Activated CD8-positive, alpha-beta T cell treated with anti-CD3 and anti-CD28 coated beads for 36 hours (primary cell): Measurements from ENCODE around the gene ARSB. TPM values are rescaled to one million over a fixed set of nuclear protein-coding genes. Genes with fewer than 3 reads are reported as not detected.

ENCODE experiments used
- ATAC-seq: fragments of 200-7000 bp; cut with Tn5 transposase; one replicate; pipeline ENCODE4 v1.10.0; 2021; ENCODE audit warnings: mild to moderate bottlenecking, moderate library complexity
- CTCF ChIA-PET: fragments of 350-600 bp; sonication (Branson Sonifier 250); formaldehyde crosslinking; loops from one replicate; lab custom pipeline; 2021; ENCODE audit warnings: antibody characterized with exemption; lab: Charles Lee
- POLR2A ChIA-PET: fragments of 350-600 bp; sonication (Branson Sonifier 250); formaldehyde crosslinking; loops from one replicate; lab custom pipeline; 2021; ENCODE audit warnings: antibody characterized with exemption; lab: Charles Lee
- DNase-seq: peaks from one replicate; pipeline ENCODE4 v3.0.0-alpha.2; 2020
- H3K27ac Mint-ChIP-seq: one replicate; pipeline ENCODE4 v1.8.0; 2021; ENCODE audit warnings: mild to moderate bottlenecking, mixed read lengths
- H3K27me3 Mint-ChIP-seq: one replicate; pipeline ENCODE4 v1.8.0; 2021; ENCODE audit warnings: mixed read lengths
- H3K36me3 Mint-ChIP-seq: one replicate; pipeline ENCODE4 v1.8.0; 2021; ENCODE audit warnings: low read depth, mixed read lengths
- H3K4me1 Mint-ChIP-seq: one replicate; pipeline ENCODE4 v1.8.0; 2021; ENCODE audit warnings: low read depth, mixed read lengths
- H3K4me3 Mint-ChIP-seq: one replicate; pipeline ENCODE4 v1.8.0; 2021; ENCODE audit warnings: mild to moderate bottlenecking, moderate library complexity, mixed read lengths
- H3K9me3 Mint-ChIP-seq: one replicate; pipeline ENCODE4 v1.8.0; 2021; ENCODE audit warnings: mixed read lengths
- CTCF ChIP-seq: fragments of 200-600 bp; IDR thresholded peaks from one replicate; pipeline ENCODE4 v1.8.0; 2022; ENCODE audit warnings: antibody characterized with exemption, mild to moderate bottlenecking
- intact Hi-C: fragments of 100-400 bp; cut with micrococcal nuclease; formaldehyde crosslinking; loops from one replicate; pipeline ENCODE4 v1.10.0; 2022
- total RNA-seq, 2 experiments: library from RNA; stranded (reverse); gene quantifications; one replicate each; pipeline ENCODE4 v1.2.3, GENCODE V29; 2021

The ARSB gene
- total RNA-seq, 2 experiments from 2014 or later: 8.8 to 9.1 TPM

GRCh38 chr5:79011219-79011836, 26.2 kb upstream of the ARSB start:
- no peak for ATAC-seq
- no peak overlapping the region for H3K27ac Mint-ChIP-seq
- intact Hi-C loops: no loop called here
- peaks cover 8% of the 10 kb centered on the region for H3K9me3 Mint-ChIP-seq
- CTCF ChIA-PET: interaction anchor here (1.8 to 3.4 kb wide), 3 partner anchors 9 to 122 kb away, joined by 10 to 13 read pairs (median 12); no protein-coding TSS in a partner anchor
- POLR2A ChIA-PET: no interaction called here
- H3K4me3 Mint-ChIP-seq: no peak overlapping the region
- no peak for DNase-seq
- no peak for TF ChIP-seq CTCF
- H3K27me3 Mint-ChIP-seq: peaks cover 17% of the 10 kb centered on the region
- H3K36me3 Mint-ChIP-seq: peaks cover 4% of the 10 kb centered on the region
- H3K4me1 Mint-ChIP-seq: no peaks in the 10 kb centered on the region

- ATAC-seq (no peak), DNase-seq (no peak)
- no peak for TF ChIP-seq CTCF
- intact Hi-C loops: no loop called here
- no peak overlapping the region for H3K4me3 Mint-ChIP-seq
- no peak overlapping the region for H3K27ac Mint-ChIP-seq
- ChIA-PET POLR2A (interaction anchor here (0.7 kb wide), 1 partner anchor 13 kb away, joined by 3 read pairs; no protein-coding TSS in a partner anchor), CTCF (interaction anchor here (0.9 to 3.4 kb wide), 3 partner anchors 11 to 125 kb away, joined by 6 to 22 read pairs (median 12); no protein-coding TSS in a partner anchor)
- H3K4me1 Mint-ChIP-seq: no peaks in the 10 kb centered on the region
- H3K36me3 Mint-ChIP-seq: peaks cover 4% of the 10 kb centered on the region
- peaks cover 6% of the 10 kb centered on the region for H3K9me3 Mint-ChIP-seq
- H3K27me3 Mint-ChIP-seq: peaks cover 13% of the 10 kb centered on the region
Observed at GRCh38 chr5:79008362-79008761, 23.3 kb upstream of the ARSB start.

GRCh38 chr5:79007872-79008271, 22.8 kb upstream of the ARSB start:
- no peak overlapping the region for H3K4me3 Mint-ChIP-seq
- no peak for DNase-seq
- H3K27me3 Mint-ChIP-seq: peaks cover 9% of the 10 kb centered on the region
- POLR2A ChIA-PET: no interaction called here
- ATAC-seq: no peak
- H3K36me3 Mint-ChIP-seq: no peaks in the 10 kb centered on the region
- intact Hi-C loops: no loop called here
- CTCF ChIA-PET: interaction anchor here (0.9 to 3.0 kb wide), 2 partner anchors 11 to 16 kb away, joined by 6 to 22 read pairs; no protein-coding TSS in a partner anchor
- H3K4me1 Mint-ChIP-seq: no peaks in the 10 kb centered on the region
- TF ChIP-seq CTCF: no peak
- H3K27ac Mint-ChIP-seq: no peak overlapping the region
- peaks cover 1% of the 10 kb centered on the region for H3K9me3 Mint-ChIP-seq

- no peak for TF ChIP-seq CTCF
- Mint-ChIP-seq H3K9me3 (no peaks in the 10 kb centered on the region), H3K27ac (no peak overlapping the region), H3K27me3 (peaks cover 9% of the 10 kb centered on the region), H3K4me1 (no peaks in the 10 kb centered on the region), H3K36me3 (no peaks in the 10 kb centered on the region), H3K4me3 (no peak overlapping the region)
- DNase-seq (no peak), ATAC-seq (no peak)
- POLR2A ChIA-PET: no interaction called here
- intact Hi-C loops: no loop called here
- CTCF ChIA-PET: interaction anchor here (3.0 kb wide), 1 partner anchor 18 kb away, joined by 22 read pairs; no protein-coding TSS in a partner anchor
Observed at GRCh38 chr5:79005936-79006631, 21.0 kb upstream of the ARSB start.

- no peak for ATAC-seq
- Mint-ChIP-seq H3K36me3 (no peaks in the 10 kb centered on the region), H3K9me3 (no peaks in the 10 kb centered on the region), H3K27ac (no peak overlapping the region), H3K4me1 (no peaks in the 10 kb centered on the region), H3K4me3 (no peak overlapping the region), H3K27me3 (peaks cover 10% of the 10 kb centered on the region)
- no peak for DNase-seq
- TF ChIP-seq CTCF: no peak
- ChIA-PET CTCF (no interaction called here), POLR2A (no interaction called here)
- intact Hi-C loops: no loop called here
Observed at GRCh38 chr5:79005151-79005550, 20.0 kb upstream of the ARSB start.
